CD14-positive monocyte (primary cell): Measurements from ENCODE around the gene RPTOR. TPM values are rescaled to one million over a fixed set of nuclear protein-coding genes. Genes with fewer than 3 reads are reported as not detected.

Source experiments
- DNase-seq, 3 donors: peaks; one replicate each; pipeline ENCODE4 v3.0.0-alpha.2; 2011 to 2022
- H2AFZ ChIP-seq: 2 replicates; pipeline ENCODE4 v1.6.0; 2012; ENCODE audit warnings: mild to moderate bottlenecking, low read depth, low read length, inconsistent platforms; ENCODE audit not compliant: insufficient read depth, poor library complexity, severe bottlenecking
- H3K27ac ChIP-seq, 2 donors: 1 replicate in 1 of 2; 2 replicates in 1 of 2; pipeline ENCODE4 v1.5.1; 2012 to 2013; ENCODE audit warnings: low read length in 2 of 2, control low read depth in 1 of 2, inconsistent platforms in 1 of 2, low read depth in 1 of 2, mild to moderate bottlenecking in 1 of 2
- H3K27me3 ChIP-seq, 2 donors: one replicate each; pipeline versions ENCODE4 v1.6.0 to v1.6.1; 2011 to 2013; ENCODE audit warnings: low read length in 2 of 2; ENCODE audit not compliant: control insufficient read depth in 2 of 2, insufficient read depth in 2 of 2
- H3K36me3 ChIP-seq, 2 donors: replicated peaks in 1 of 2; 1 replicate in 1 of 2; 2 replicates in 1 of 2; pipeline versions ENCODE4 v1.5.1 to v1.6.1; 2012 to 2013; ENCODE audit warnings: low read length in 2 of 2, control low read depth in 1 of 2, inconsistent platforms in 1 of 2, mild to moderate bottlenecking in 1 of 2; ENCODE audit not compliant: insufficient read depth in 2 of 2, control insufficient read depth in 1 of 2
- H3K4me1 ChIP-seq, 2 donors: 1 replicate in 1 of 2; 2 replicates in 1 of 2; pipeline versions ENCODE4 v1.5.1 to v1.6.1; 2012 to 2013; ENCODE audit warnings: low read length in 2 of 2, control low read depth in 1 of 2, inconsistent platforms in 1 of 2, mild to moderate bottlenecking in 1 of 2, moderate library complexity in 1 of 2; ENCODE audit not compliant: insufficient read depth in 2 of 2, control insufficient read depth in 1 of 2
- H3K4me2 ChIP-seq: replicated peaks from 2 replicates; pipeline ENCODE3; 2012; ENCODE audit warnings: low read length, moderate library complexity, mild to moderate bottlenecking; ENCODE audit not compliant: poor library complexity, severe bottlenecking; ENCODE audit errors: extremely low read depth
- H3K4me3 ChIP-seq, 3 experiments: fragments of 200-600 bp in 1 of 3; sonication (generic) in 1 of 3; replicated peaks in 1 of 3; 1 replicate in 2 of 3; 2 replicates in 1 of 3; pipeline ENCODE4 v1.5.1; 2011 to 2013; ENCODE audit warnings: low read length in 3 of 3, mild to moderate bottlenecking in 3 of 3, control low read depth in 2 of 3, low read depth in 2 of 3, inconsistent platforms in 1 of 3, moderate library complexity in 1 of 3
- H3K79me2 ChIP-seq: 2 replicates; pipeline ENCODE4 v1.6.0; 2012; ENCODE audit warnings: mild to moderate bottlenecking, control low read depth, inconsistent platforms, low read length, moderate library complexity; ENCODE audit not compliant: insufficient read depth
- H3K9ac ChIP-seq: 2 replicates; pipeline ENCODE4 v1.6.0; 2017; ENCODE audit warnings: low read length, mild to moderate bottlenecking; ENCODE audit not compliant: insufficient read depth, poor library complexity, severe bottlenecking
- H3K9me3 ChIP-seq, 2 donors: replicated peaks in 1 of 2; 1 replicate in 1 of 2; 2 replicates in 1 of 2; pipeline versions ENCODE4 v1.5.1 to v1.6.1; 2012 to 2013; ENCODE audit warnings: low read length in 2 of 2, control low read depth in 1 of 2; ENCODE audit not compliant: control insufficient read depth in 1 of 2, insufficient read depth in 1 of 2
- H4K20me1 ChIP-seq: 2 replicates; pipeline ENCODE4 v1.6.0; 2012; ENCODE audit warnings: mild to moderate bottlenecking, low read length, control low read depth, moderate library complexity; ENCODE audit not compliant: insufficient read depth
- H3K27ac Mint-ChIP-seq, 7 donors: one replicate each; pipeline ENCODE4 v1.8.0; 2020; ENCODE audit warnings: mild to moderate bottlenecking in 7 of 7, mixed read lengths in 7 of 7, moderate library complexity in 6 of 7, inconsistent platforms in 2 of 7
- H3K27me3 Mint-ChIP-seq, 3 donors: one replicate each; pipeline ENCODE4 v1.8.0; 2021 to 2022; ENCODE audit warnings: low read depth in 3 of 3, mild to moderate bottlenecking in 3 of 3, mixed read lengths in 3 of 3, moderate library complexity in 3 of 3, inconsistent platforms in 1 of 3
- H3K36me3 Mint-ChIP-seq, 2 donors: one replicate each; pipeline ENCODE4 v1.8.0; 2020; ENCODE audit warnings: mixed read lengths in 2 of 2, inconsistent platforms in 1 of 2, mild to moderate bottlenecking in 1 of 2
- H3K4me1 Mint-ChIP-seq: one replicate; pipeline ENCODE4 v1.8.0; 2020; ENCODE audit warnings: mild to moderate bottlenecking, mixed read lengths
- H3K4me3 Mint-ChIP-seq, 2 donors: one replicate each; pipeline ENCODE4 v1.8.0; 2020; ENCODE audit warnings: mild to moderate bottlenecking in 2 of 2, mixed read lengths in 2 of 2, moderate library complexity in 1 of 2
- H3K9me3 Mint-ChIP-seq, 7 donors: one replicate each; pipeline ENCODE4 v1.8.0; 2020 to 2022; ENCODE audit warnings: mixed read lengths in 7 of 7, mild to moderate bottlenecking in 6 of 7, moderate library complexity in 6 of 7, inconsistent platforms in 2 of 7
- WGBS: methylation state at CpG from one replicate; pipeline ENCODE4 v1.1.5; 2013; ENCODE audit warnings: missing lambda C conversion rate; ENCODE audit not compliant: insufficient coverage; 5-methylcytosine and 5-hydroxymethylcytosine counted together
- intact Hi-C, 2 donors: fragments of 100-400 bp; cut with micrococcal nuclease; formaldehyde crosslinking; loops; one replicate each; pipeline versions ENCODE4 v1.15.0 to v1.15.1; 2023
- polyA plus RNA-seq, 3 donors: library from polyadenylated mRNA; depleted of rRNA in 1 of 3; unstranded in 2 of 3; stranded (reverse) in 1 of 3; fragments of 300-500 nt in 2 of 3; fragments of >200 nt in 1 of 3; fragmentation: Illumina TruSeq in 2 of 3; gene quantifications; 1 replicate in 2 of 3; 2 replicates in 1 of 3; pipeline ENCODE4 v1.2.3, GENCODE V29; 2012 to 2021
- TF ChIP-seq, protein P1 (sequence below): fragments of 200-600 bp; IDR thresholded peaks from one replicate; pipeline ENCODE4 v1.8.0; 2022; ENCODE audit warnings: antibody characterized with exemption, mild to moderate bottlenecking

The RPTOR gene
- polyA plus RNA-seq, 3 donors: 1.1 to 8.7 (median 2.6) TPM

DNA sequence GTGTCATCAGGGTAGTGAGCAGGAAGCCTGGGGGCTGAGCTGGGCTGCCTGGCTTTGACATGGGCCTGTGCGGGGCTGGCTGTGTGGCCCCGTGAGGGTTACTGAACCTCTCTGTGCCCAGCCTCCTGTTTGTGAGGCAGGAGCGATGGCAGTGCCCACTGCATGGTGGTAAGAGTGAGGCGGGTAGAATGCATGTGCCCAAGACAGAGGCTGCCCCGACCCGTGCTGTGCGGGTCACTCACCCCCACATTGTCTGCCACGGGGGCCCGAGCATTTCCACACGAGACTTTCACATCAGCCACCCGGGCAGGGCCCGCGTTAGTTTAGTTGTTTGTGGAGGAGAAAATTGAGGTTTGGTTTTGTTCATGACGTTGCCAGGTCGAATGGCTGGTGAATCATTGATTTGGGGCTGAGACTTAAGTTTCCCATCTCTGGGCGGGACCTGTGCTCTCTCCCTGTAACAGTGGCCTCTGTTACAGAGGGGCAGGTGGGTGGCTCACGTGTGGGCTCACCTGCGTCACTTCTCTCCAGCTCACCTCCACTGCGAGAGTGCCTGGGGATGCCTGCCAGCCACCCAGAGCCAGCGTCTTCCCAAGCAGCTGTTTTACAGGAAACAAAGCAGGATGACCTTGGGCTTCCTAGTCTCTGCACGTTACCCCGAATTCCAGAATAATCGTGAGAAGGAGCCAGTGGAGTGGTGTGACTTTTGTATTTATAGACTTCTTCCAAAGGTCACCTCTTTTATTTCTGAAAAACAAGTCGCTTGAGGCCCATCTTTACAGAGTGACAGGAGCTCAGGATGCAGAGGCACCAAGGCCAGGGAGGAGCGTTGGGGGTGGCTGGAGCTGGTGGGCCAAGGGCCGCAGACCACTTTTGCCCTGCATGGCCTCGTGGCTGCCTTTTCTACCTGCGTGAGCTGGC lies 150.6 kb downstream of the RPTOR start:
- Histone ChIP-seq H3K9ac (no peak overlapping the region), H3K4me2 (no peak overlapping the region), H3K9me3 (no peaks in the 10 kb centered on the region), H3K36me3 (no peaks in the 10 kb centered on the region), H3K27me3 (no peaks in the 10 kb centered on the region), H3K4me1 (no peaks in the 10 kb centered on the region), H4K20me1 (peaks cover 53% of the 10 kb centered on the region), H3K4me3 (no peak overlapping the region), H2AFZ (no peak overlapping the region), H3K27ac (no peak overlapping the region), H3K79me2 (peaks cover 17% of the 10 kb centered on the region)
- WGBS: 95% methylated on average over 18 of the region's 28 CpGs
- H3K4me1 Mint-ChIP-seq: no peaks in the 10 kb centered on the region
- H3K36me3 Mint-ChIP-seq: no peaks in the 10 kb centered on the region
- peaks cover 0 to 1% (median 0%) of the 10 kb centered on the region in 3 donors for H3K27me3 Mint-ChIP-seq
- intact Hi-C loops: no loop called here
- H3K27ac Mint-ChIP-seq: peak overlapping the region in 3 of 7 donors; percentile 9 to 46 (median 16)
- H3K9me3 Mint-ChIP-seq: peaks cover 0 to 4% (median 0%) of the 10 kb centered on the region in 7 donors
- TF ChIP-seq, protein P1, sequence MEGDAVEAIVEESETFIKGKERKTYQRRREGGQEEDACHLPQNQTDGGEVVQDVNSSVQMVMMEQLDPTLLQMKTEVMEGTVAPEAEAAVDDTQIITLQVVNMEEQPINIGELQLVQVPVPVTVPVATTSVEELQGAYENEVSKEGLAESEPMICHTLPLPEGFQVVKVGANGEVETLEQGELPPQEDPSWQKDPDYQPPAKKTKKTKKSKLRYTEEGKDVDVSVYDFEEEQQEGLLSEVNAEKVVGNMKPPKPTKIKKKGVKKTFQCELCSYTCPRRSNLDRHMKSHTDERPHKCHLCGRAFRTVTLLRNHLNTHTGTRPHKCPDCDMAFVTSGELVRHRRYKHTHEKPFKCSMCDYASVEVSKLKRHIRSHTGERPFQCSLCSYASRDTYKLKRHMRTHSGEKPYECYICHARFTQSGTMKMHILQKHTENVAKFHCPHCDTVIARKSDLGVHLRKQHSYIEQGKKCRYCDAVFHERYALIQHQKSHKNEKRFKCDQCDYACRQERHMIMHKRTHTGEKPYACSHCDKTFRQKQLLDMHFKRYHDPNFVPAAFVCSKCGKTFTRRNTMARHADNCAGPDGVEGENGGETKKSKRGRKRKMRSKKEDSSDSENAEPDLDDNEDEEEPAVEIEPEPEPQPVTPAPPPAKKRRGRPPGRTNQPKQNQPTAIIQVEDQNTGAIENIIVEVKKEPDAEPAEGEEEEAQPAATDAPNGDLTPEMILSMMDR: no peak
- DNase-seq: no peak
- H3K4me3 Mint-ChIP-seq: no peak overlapping the region

DNA sequence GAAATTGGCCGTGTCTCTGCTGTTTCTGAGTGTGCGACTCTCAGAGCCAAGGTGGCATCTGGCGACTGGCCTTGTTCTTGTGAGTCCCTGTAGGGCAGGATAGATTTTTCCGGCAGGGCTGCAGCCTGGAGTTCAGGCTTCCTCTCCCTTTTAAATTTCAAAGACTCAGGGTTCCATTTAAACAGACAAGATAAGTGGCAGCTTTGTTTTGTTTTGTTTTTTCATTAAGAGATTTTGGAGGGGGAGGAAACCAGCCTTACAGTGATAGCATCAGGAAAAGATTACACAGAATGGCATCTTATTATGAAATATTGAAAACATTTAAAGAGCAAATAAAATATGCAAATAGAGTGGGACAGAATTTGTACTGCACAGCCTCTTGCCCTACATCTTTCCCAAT lies 151.3 kb downstream of the RPTOR start:
- H3K27me3 ChIP-seq: no peaks in the 10 kb centered on the region
- H3K4me2 ChIP-seq: no peak overlapping the region
- no peaks in the 10 kb centered on the region for H3K9me3 ChIP-seq
- Mint-ChIP-seq H3K27ac (no peak overlapping the region), H3K4me3 (no peak overlapping the region), H3K9me3 (peaks cover 0 to 7% (median 1%) of the 10 kb centered on the region in 7 donors), H3K36me3 (no peaks in the 10 kb centered on the region), H3K27me3 (peaks cover 0 to 1% (median 0%) of the 10 kb centered on the region in 3 donors), H3K4me1 (no peaks in the 10 kb centered on the region)
- no peaks in the 10 kb centered on the region for H3K4me1 ChIP-seq
- no peak for DNase-seq
- TF ChIP-seq, protein P1: no peak
- peaks cover 17% of the 10 kb centered on the region for H3K79me2 ChIP-seq
- intact Hi-C loops: no loop called here
- H3K36me3 ChIP-seq: no peaks in the 10 kb centered on the region
- no peak overlapping the region for H2AFZ ChIP-seq
- no peak overlapping the region for H3K9ac ChIP-seq
- H3K27ac ChIP-seq: no peak overlapping the region
- H4K20me1 ChIP-seq: peaks cover 54% of the 10 kb centered on the region
- H3K4me3 ChIP-seq: no peak overlapping the region
- 86% methylated on average over 2 of the region's 4 CpGs for WGBS
